GM23248 (cell line): ENCODE measurements around the gene PLAAT3. TPM values are rescaled to one million over a fixed set of nuclear protein-coding genes. Genes with fewer than 3 reads are reported as not detected.
"Not testable (repeated sequence)": the region's sequence is repeated elsewhere in the genome, so short reads cannot be mapped to it uniquely, and the experiment has no call there.

Experiments
- DNase-seq: peaks from one replicate; pipeline ENCODE4 v3.0.0-alpha.2; 2015
- H2AFZ ChIP-seq: fragments of 200-600 bp; sonication (generic); 2 replicates; pipeline ENCODE4 v1.6.1; 2016; ENCODE audit warnings: antibody characterized with exemption
- H3F3A ChIP-seq: fragments of 200-600 bp; sonication (generic); 2 replicates; pipeline ENCODE4 v1.6.1; 2016; ENCODE audit warnings: mild to moderate bottlenecking, antibody characterized with exemption, mixed run types; ENCODE audit not compliant: insufficient read depth
- H3K27ac ChIP-seq: fragments of 200-600 bp; sonication (generic); 2 replicates; pipeline ENCODE4 v1.5.1; 2016; ENCODE audit warnings: mild to moderate bottlenecking
- H3K27me3 ChIP-seq: fragments of 200-600 bp; sonication (generic); replicated peaks from 2 replicates; pipeline ENCODE4 v1.6.1; 2016; ENCODE audit warnings: mild to moderate bottlenecking; ENCODE audit not compliant: insufficient read depth
- H3K36me3 ChIP-seq: fragments of 200-600 bp; sonication (generic); 2 replicates; pipeline ENCODE4 v1.6.1; 2016; ENCODE audit warnings: low read depth, mild to moderate bottlenecking
- H3K4me1 ChIP-seq: fragments of 200-600 bp; sonication (generic); 2 replicates; pipeline ENCODE4 v1.6.1; 2016; ENCODE audit warnings: mild to moderate bottlenecking; ENCODE audit not compliant: insufficient read depth
- H3K4me2 ChIP-seq: fragments of 200-600 bp; sonication (generic); one replicate; pipeline ENCODE4 v1.6.1; 2016; ENCODE audit warnings: mild to moderate bottlenecking; ENCODE audit not compliant: unreplicated experiment
- H3K4me3 ChIP-seq: fragments of 200-600 bp; sonication (generic); 2 replicates; pipeline ENCODE4 v1.5.1; 2016; ENCODE audit warnings: mild to moderate bottlenecking
- H3K79me2 ChIP-seq: fragments of 200-600 bp; sonication (generic); 2 replicates; pipeline ENCODE4 v1.6.1; 2016; ENCODE audit warnings: mild to moderate bottlenecking; ENCODE audit not compliant: insufficient read depth
- H3K9ac ChIP-seq: fragments of 200-600 bp; sonication (generic); 2 replicates; pipeline ENCODE4 v1.6.1; 2016; ENCODE audit warnings: mild to moderate bottlenecking
- H3K9me2 ChIP-seq: fragments of 200-600 bp; sonication (generic); 2 replicates; pipeline ENCODE4 v1.6.1; 2016; ENCODE audit warnings: mixed run types, mild to moderate bottlenecking, moderate library complexity; ENCODE audit not compliant: insufficient read depth
- H3K9me3 ChIP-seq: fragments of 200-600 bp; sonication (generic); one replicate; pipeline ENCODE4 v1.6.1; 2017; ENCODE audit warnings: low read depth
- H4K20me1 ChIP-seq: fragments of 200-600 bp; sonication (generic); 2 replicates; pipeline ENCODE4 v1.6.0; 2016; ENCODE audit not compliant: insufficient read depth
- EZH2 ChIP-seq: fragments of 200-600 bp; sonication (generic); IDR thresholded peaks from 2 replicates; pipeline ENCODE4 v1.6.1; 2018; ENCODE audit warnings: antibody characterized with exemption, mild to moderate bottlenecking; ENCODE audit not compliant: insufficient read depth, poor library complexity, severe bottlenecking
- EZH2phosphoT487 ChIP-seq: fragments of 200-600 bp; sonication (generic); IDR thresholded peaks from 2 replicates; pipeline ENCODE4 v1.6.1; 2018; ENCODE audit warnings: antibody characterized with exemption, moderate library complexity, mild to moderate bottlenecking, low read depth; ENCODE audit not compliant: insufficient read depth
- WGBS, 2 experiments: methylation state at CpG; one replicate each; pipeline ENCODE4 v1.1.6; 2015 to 2017; ENCODE audit warnings: low lambda C conversion rate in 2 of 2, low coverage in 1 of 2; ENCODE audit errors: missing lambda C conversion rate in 2 of 2; 5-methylcytosine and 5-hydroxymethylcytosine counted together
- in situ Hi-C: fragments of 300-500 bp; cut with MboI; formaldehyde crosslinking; loops from 2 replicates; pipeline ENCODE4 v1.15.0; 2020
- polyA plus RNA-seq: library from polyadenylated mRNA; unstranded; fragments of >200 nt; fragmentation: Nextera tagmentation; extraction: Ambion mirVana; gene quantifications from 2 replicates; pipeline ENCODE4 v1.2.1, GENCODE V29; 2016
- total RNA-seq: library from RNA; depleted of rRNA; stranded (reverse); fragments of >200 nt; shearing (Covaris generic); gene quantifications from 2 replicates; pipeline ENCODE4 v1.2.3, GENCODE V29; 2014

The PLAAT3 gene
- total and polyA plus RNA-seq, 2 experiments from 2014 or later: 4.3 to 4.9 TPM

- 84 to 89% methylated on average over 14 of the region's 14 CpGs for WGBS, 2 experiments
- no peak for DNase-seq
Observed at GRCh38 chr11:63609971-63610580, 4.2 kb downstream of the PLAAT3 start.

GRCh38 chr11:63609536-63609935 is 4.7 kb downstream of the PLAAT3 start:
- TF ChIP-seq EZH2: no peak
- TF ChIP-seq EZH2phosphoT487: no peak
- DNase-seq: no peak
- Histone ChIP-seq H3K36me3 (no peaks in the 10 kb centered on the region), H3K27me3 (no peaks in the 10 kb centered on the region), H3K27ac (no peak overlapping the region), H3K4me1 (peaks cover 8% of the 10 kb centered on the region; the same call in 1 of the 2 replicates), H2AFZ (no peak overlapping the region), H3K9ac (no peak overlapping the region), H3F3A (peaks cover 8% of the 10 kb centered on the region; the same call in 1 of the 2 replicates), H3K4me3 (no peak overlapping the region), H3K9me3 (no peaks in the 10 kb centered on the region), H4K20me1 (no peaks in the 10 kb centered on the region), H3K9me2 (no peaks in the 10 kb centered on the region), H3K4me2 (no peak overlapping the region), H3K79me2 (no peaks in the 10 kb centered on the region)
- in situ Hi-C loops: no loop called here
- WGBS, 2 experiments: 84 to 89% methylated on average over 4 of the region's 4 CpGs

More at GRCh38 chr11:63609971-63610580, 4.2 kb downstream of the PLAAT3 start:
- in situ Hi-C loops: no loop called here
- no peak for TF ChIP-seq EZH2phosphoT487
- no peak for TF ChIP-seq EZH2
- Histone ChIP-seq H3K9ac (no peak overlapping the region), H2AFZ (no peak overlapping the region), H4K20me1 (no peaks in the 10 kb centered on the region), H3K4me3 (no peak overlapping the region), H3K27me3 (no peaks in the 10 kb centered on the region), H3K4me2 (no peak overlapping the region), H3K9me2 (no peaks in the 10 kb centered on the region), H3F3A (peaks cover 8% of the 10 kb centered on the region; the same call in 1 of the 2 replicates), H3K79me2 (no peaks in the 10 kb centered on the region), H3K36me3 (no peaks in the 10 kb centered on the region), H3K4me1 (peaks cover 8% of the 10 kb centered on the region; the same call in 1 of the 2 replicates), H3K27ac (no peak overlapping the region), H3K9me3 (no peaks in the 10 kb centered on the region)

GRCh38 chr11:63608353-63609345 is 5.6 kb downstream of the PLAAT3 start:
- H3K27ac ChIP-seq: no peak overlapping the region
- in situ Hi-C loops: no loop called here

GRCh38 chr11:63603180-63603518 is 11.1 kb downstream of the PLAAT3 start:
- Histone ChIP-seq H3K27me3 (no peaks in the 10 kb centered on the region), H3K9ac (no peak overlapping the region), H3K4me1 (peaks cover 11% of the 10 kb centered on the region), H3K79me2 (no peaks in the 10 kb centered on the region), H3K36me3 (no peaks in the 10 kb centered on the region), H3F3A (no peaks in the 10 kb centered on the region), H3K4me2 (no peak overlapping the region), H4K20me1 (no peaks in the 10 kb centered on the region), H3K27ac (no peak overlapping the region), H3K4me3 (no peak overlapping the region), H2AFZ (no peak overlapping the region), H3K9me3 (no peaks in the 10 kb centered on the region), H3K9me2 (no peaks in the 10 kb centered on the region)
- DNase-seq: no peak
- in situ Hi-C loops: no loop called here
- 92 to 95% methylated on average over 3 of the region's 3 CpGs for WGBS, 2 experiments
- no peak for TF ChIP-seq EZH2
- no peak for TF ChIP-seq EZH2phosphoT487

More at GRCh38 chr11:63608353-63609345, 5.6 kb downstream of the PLAAT3 start:
- no peaks in the 10 kb centered on the region for H3K9me2 ChIP-seq
- no peaks in the 10 kb centered on the region for H4K20me1 ChIP-seq
- H2AFZ ChIP-seq: no peak overlapping the region
- H3K9ac ChIP-seq: no peak overlapping the region
- no peak overlapping the region for H3K4me2 ChIP-seq
- H3K4me1 ChIP-seq: peaks cover 8% of the 10 kb centered on the region; the same call in 1 of the 2 replicates
- H3K9me3 ChIP-seq: no peaks in the 10 kb centered on the region
- no peaks in the 10 kb centered on the region for H3K79me2 ChIP-seq
- TF ChIP-seq EZH2phosphoT487 (no peak), EZH2 (no peak)
- H3K36me3 ChIP-seq: no peaks in the 10 kb centered on the region
- peak; percentile 60 for DNase-seq
- H3K27me3 ChIP-seq: no peaks in the 10 kb centered on the region
- peaks cover 8% of the 10 kb centered on the region; the same call in 1 of the 2 replicates for H3F3A ChIP-seq
- 80 to 83% methylated on average over 11 of the region's 11 CpGs for WGBS, 2 experiments
- H3K4me3 ChIP-seq: no peak overlapping the region

GRCh38 chr11:63602290-63603179 is 11.7 kb downstream of the PLAAT3 start:
- 75 to 79% methylated on average over 11 of the region's 11 CpGs for WGBS, 2 experiments
- DNase-seq: peak; percentile 41
- H2AFZ ChIP-seq, H3K4me3 ChIP-seq, H3K9me3 ChIP-seq, H3K9ac ChIP-seq, H3K27me3 ChIP-seq, H3K4me1 ChIP-seq, H3F3A ChIP-seq, H3K4me2 ChIP-seq, in situ Hi-C loops, H3K9me2 ChIP-seq, H3K36me3 ChIP-seq, H3K79me2 ChIP-seq, H3K27ac ChIP-seq, H4K20me1 ChIP-seq: not testable (repeated sequence)
